Heart right ventricle (tissue), 16 donors: ENCODE measurements around the gene PLCL2. TPM values are rescaled to one million over a fixed set of nuclear protein-coding genes. Genes with fewer than 3 reads are reported as not detected.

ENCODE experiments used
- ATAC-seq, 8 donors: fragments of 200-7000 bp; cut with Tn5 transposase; one replicate each; pipeline ENCODE4 v1.9.1; 2020; ENCODE audit warnings: mild to moderate bottlenecking in 8 of 8, moderate library complexity in 8 of 8, moderate number of reproducible peaks in 1 of 8
- DNase-seq, 2 donors: peaks; one replicate each; pipeline ENCODE4 v3.0.0-alpha.2; 2020
- H3K27ac ChIP-seq, 10 donors: fragments of 200-600 bp; sonication (generic) in 2 of 10; one replicate each; pipeline versions ENCODE4 v1.5.0 to v1.8.0; 2020 to 2022; ENCODE audit warnings: mild to moderate bottlenecking in 3 of 10
- H3K27me3 ChIP-seq, 7 donors: fragments of 200-600 bp; one replicate each; pipeline ENCODE4 v1.8.0; 2021 to 2022; ENCODE audit warnings: mild to moderate bottlenecking in 2 of 7
- H3K36me3 ChIP-seq, 9 donors: fragments of 200-600 bp; sonication (generic) in 1 of 9; one replicate each; pipeline versions ENCODE4 v1.5.0 to v1.8.0; 2020 to 2022; ENCODE audit warnings: mild to moderate bottlenecking in 2 of 9
- H3K4me1 ChIP-seq, 9 donors: fragments of 200-600 bp; sonication (generic) in 1 of 9; one replicate each; pipeline versions ENCODE4 v1.5.0 to v1.8.0; 2020 to 2022; ENCODE audit warnings: mild to moderate bottlenecking in 4 of 9
- H3K4me3 ChIP-seq, 10 donors: fragments of 200-600 bp; sonication (generic) in 2 of 10; one replicate each; pipeline versions ENCODE4 v1.5.0 to v1.8.0; 2020 to 2022; ENCODE audit warnings: mild to moderate bottlenecking in 7 of 10, moderate library complexity in 2 of 10
- H3K9me3 ChIP-seq, 11 donors: fragments of 200-600 bp in 10 of 11; sonication (generic) in 2 of 11; one replicate each; pipeline versions ENCODE4 v1.5.0 to v1.8.0; 2013 to 2022; ENCODE audit warnings: mild to moderate bottlenecking in 2 of 11, control low read depth in 1 of 11, moderate library complexity in 1 of 11
- CTCF ChIP-seq, 9 donors: fragments of 200-600 bp; sonication (generic) in 2 of 9; IDR thresholded peaks; one replicate each; pipeline versions ENCODE4 v1.5.0 to v1.8.0; 2021 to 2022; ENCODE audit warnings: antibody characterized with exemption in 9 of 9, mild to moderate bottlenecking in 5 of 9, moderate library complexity in 1 of 9
- WGBS, 2 donors: extraction: QIAGEN DNeasy Blood & Tissue Kit; methylation state at CpG; one replicate each; pipeline ENCODE4 v1.1.7; 2013; ENCODE audit warnings: inconsistent platforms in 1 of 2; 5-methylcytosine and 5-hydroxymethylcytosine counted together
- intact Hi-C, 10 donors: fragments of 100-400 bp; cut with DNase I; formaldehyde crosslinking; loops; one replicate each; pipeline versions ENCODE4 v1.11.1 to v1.14.2; 2022
- polyA plus RNA-seq, 2 donors: library from polyadenylated mRNA; stranded (reverse); fragments of 200-250 nt; gene quantifications; one replicate each; pipeline ENCODE4 v1.2.3, GENCODE V29; 2013
- total RNA-seq, 10 donors: library from RNA; stranded (reverse); fragmentation: NEBNext Ultra II Directional in 3 of 10; extraction: Animal tissue kit (Norgen Biotek cat#: 25700) in 3 of 10; gene quantifications; one replicate each; pipeline versions ENCODE4 v1.2.1 to v1.2.4, GENCODE V29; 2021 to 2023
- donor health status: Arrhythmogenic right ventricular cardiomyopathy.
- donor health status: ischemic (EF 13 %, LVEDD 7.1; RV severe dilation, severe dysfunction).
- donor health status: healthy with polysubstance abuse.
- donor health status: DM: no; HTN: yes; CAD: no.
- donor health status: DM: no; HTN: no; CAD: no.
- donor health status: ischemic (EF 25% LVEDD 6.9; RV normal size, moderate dysfunction).
- donor health status: ischemic (EF 25% LVEDD 5.7; RV mildly dilated, moderate dysfunction).
- donor health status: healthy.
- donor health status: DM: yes; HTN: yes; CAD: no.
- donor health status: Ischemic cardiomyopathy.
- donor health status: ischemic (EF 35%, LVEDD 5.7; RV mildly dilated, moderate dysfunction).
- donor health status: nonischemic (EF 11% LVEDD 7.7; RV severe dilation, severe dysfunction).
- donor health status: DM: yes; HTN: yes; CAD: no.
- donor health status: PGD.
- donor health status: ischemic (EF 29% LVEDD 5.4; RV normal size, mild dysfunction).
- donor health status: nonischemic (EF 23%, LVEDD 6.1; RV moderate dilation, normal function).

PLCL2 gene
- total and polyA plus RNA-seq, 12 donors = 8.7 to 79.8 (median 53.0) TPM

- WGBS, 2 donors = 79 to 80% methylated on average over 6 of the region's 6 CpGs
- no peak for TF ChIP-seq CTCF (IDR thresholded peaks at IDR 0.05)
- H3K27ac ChIP-seq = peak overlapping the region in 1 of 10 donors; percentile 24
Measured at GRCh38 chr3:17035966-17036365, 151.2 kb downstream of the PLCL2 start.

GRCh38 chr3:17038141-17038540 lies 153.4 kb downstream of the PLCL2 start:
- Histone ChIP-seq H3K4me3 (no peak overlapping the region), H3K27me3 (no peaks in the 10 kb centered on the region), H3K27ac (no peak overlapping the region), H3K36me3 (peaks cover 0 to 8% (median 0%) of the 10 kb centered on the region in 9 donors), H3K9me3 (no peaks in the 10 kb centered on the region), H3K4me1 (peaks cover 0 to 47% (median 19%) of the 10 kb centered on the region in 9 donors)
- ATAC-seq (no peak), DNase-seq (no peak)
- TF ChIP-seq CTCF (IDR thresholded peaks at IDR 0.05) = no peak
- WGBS, 2 donors = 88 to 92% methylated on average over 3 of the region's 3 CpGs
- intact Hi-C loops = loop anchor here in 6 of 10 donors (5.0 to 10.0 kb wide), 3 partner anchors 153 to 436 kb away; partner anchors contain the start of gene PLCL2 (in 1 of the 6)

More at GRCh38 chr3:17035966-17036365, 151.2 kb downstream of the PLCL2 start:
- no peaks in the 10 kb centered on the region for H3K36me3 ChIP-seq
- intact Hi-C loops = loop anchor here in 6 of 10 donors (5.0 to 10.0 kb wide), 3 partner anchors 151 to 434 kb away; partner anchors contain the start of gene PLCL2 (in 1 of the 6)
- peaks cover 0 to 53% (median 19%) of the 10 kb centered on the region in 9 donors for H3K4me1 ChIP-seq
- no peaks in the 10 kb centered on the region for H3K9me3 ChIP-seq
- ATAC-seq = no peak
- H3K27me3 ChIP-seq = no peaks in the 10 kb centered on the region
- H3K4me3 ChIP-seq = no peak overlapping the region
- no peak for DNase-seq

GRCh38 chr3:17038900-17039553 lies 154.3 kb downstream of the PLCL2 start:
- DNase-seq = no peak
- H3K27ac ChIP-seq = peak overlapping the region in 5 of 10 donors; percentile 5 to 60 (median 33)
- 100% methylated on average over 1 of the region's 1 CpG for WGBS, 2 donors
- peaks cover 0 to 48% (median 24%) of the 10 kb centered on the region in 9 donors for H3K4me1 ChIP-seq
- intact Hi-C loops = loop anchor here in 6 of 10 donors (5.0 to 10.0 kb wide), 3 partner anchors 154 to 437 kb away; partner anchors contain the start of gene PLCL2 (in 1 of the 6)
- H3K9me3 ChIP-seq = no peaks in the 10 kb centered on the region
- peaks cover 0 to 15% (median 1%) of the 10 kb centered on the region in 9 donors for H3K36me3 ChIP-seq
- peak in 1 of 8 donors; percentile 51 for ATAC-seq
- no peaks in the 10 kb centered on the region for H3K27me3 ChIP-seq
- no peak overlapping the region for H3K4me3 ChIP-seq
- TF ChIP-seq CTCF (IDR thresholded peaks at IDR 0.05) = no peak

GRCh38 chr3:17039594-17039993 lies 154.8 kb downstream of the PLCL2 start:
- Histone ChIP-seq H3K36me3 (peaks cover 0 to 21% (median 3%) of the 10 kb centered on the region in 9 donors), H3K27me3 (no peaks in the 10 kb centered on the region), H3K27ac (peak overlapping the region in 7 of 10 donors; percentile 29 to 72 (median 49)), H3K4me3 (no peak overlapping the region), H3K4me1 (peaks cover 0 to 48% (median 26%) of the 10 kb centered on the region in 9 donors), H3K9me3 (no peaks in the 10 kb centered on the region)
- ATAC-seq (peak in 7 of 8 donors; percentile 31 to 81 (median 56)), DNase-seq (no peak)
- 11 to 13% methylated on average over 2 of the region's 2 CpGs for WGBS, 2 donors
- intact Hi-C loops = loop anchor here in 6 of 10 donors (5.0 to 10.0 kb wide), 3 partner anchors 155 to 437 kb away; partner anchors contain the start of gene PLCL2 (in 1 of the 6)
- no peak for TF ChIP-seq CTCF (IDR thresholded peaks at IDR 0.05)
